ENCODE results near the gene PTMS.

Gene PTMS

DNA sequence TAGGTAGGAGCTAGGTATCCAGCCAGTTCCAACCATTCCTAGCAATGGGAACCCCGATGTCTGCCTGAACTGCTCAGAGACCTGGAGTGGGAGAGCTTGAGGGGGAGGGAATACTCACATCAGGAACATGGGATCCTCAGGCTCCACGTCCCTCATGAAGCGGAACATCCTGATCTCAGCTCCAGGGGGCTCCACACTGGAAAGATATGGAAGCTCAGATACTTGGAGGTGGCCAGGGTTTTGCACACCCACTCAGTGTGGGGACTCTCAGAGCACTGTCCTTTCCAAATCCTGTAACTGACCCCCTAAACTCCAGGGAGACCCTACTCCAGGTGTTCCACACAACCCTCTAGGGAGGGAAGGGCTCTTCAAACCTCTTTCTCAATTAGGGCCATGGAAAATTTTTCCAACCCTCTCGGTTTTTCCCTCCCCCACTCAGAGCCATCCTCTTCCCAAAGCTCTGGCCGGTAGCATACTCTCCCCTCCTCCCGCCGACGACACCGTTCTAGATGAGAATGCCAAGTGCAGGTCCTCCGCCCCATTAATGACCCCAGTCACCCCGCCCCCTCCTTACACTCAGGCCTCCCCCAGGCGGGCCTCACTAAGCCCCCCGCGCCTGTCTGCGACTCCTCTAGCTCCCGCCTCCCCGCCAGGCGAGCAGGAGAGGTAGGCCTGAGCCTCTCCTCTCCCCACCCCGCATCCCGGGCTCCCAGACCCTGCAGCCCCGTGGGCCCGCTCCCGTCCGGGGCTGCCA lies 13.8 kb upstream of the PTMS start:
- DNase-seq (ENCODE audit: low read depth in 1 of 2, low spot score in 1 of 2), result no peak

- DNase-seq (ENCODE audit: low read depth in 1 of 2, low spot score in 1 of 2), result peak; percentile 96 to 98
These were observed 13.0 kb upstream of the PTMS start, which contains the start of gene MLF2 for GRCh38 chr12:6752921-6753771. Gene MLF2, minus strand, starts transcription at chr12:6753141. Its CDS starts 807 bp downstream, at chr12:6752334.

DNA sequence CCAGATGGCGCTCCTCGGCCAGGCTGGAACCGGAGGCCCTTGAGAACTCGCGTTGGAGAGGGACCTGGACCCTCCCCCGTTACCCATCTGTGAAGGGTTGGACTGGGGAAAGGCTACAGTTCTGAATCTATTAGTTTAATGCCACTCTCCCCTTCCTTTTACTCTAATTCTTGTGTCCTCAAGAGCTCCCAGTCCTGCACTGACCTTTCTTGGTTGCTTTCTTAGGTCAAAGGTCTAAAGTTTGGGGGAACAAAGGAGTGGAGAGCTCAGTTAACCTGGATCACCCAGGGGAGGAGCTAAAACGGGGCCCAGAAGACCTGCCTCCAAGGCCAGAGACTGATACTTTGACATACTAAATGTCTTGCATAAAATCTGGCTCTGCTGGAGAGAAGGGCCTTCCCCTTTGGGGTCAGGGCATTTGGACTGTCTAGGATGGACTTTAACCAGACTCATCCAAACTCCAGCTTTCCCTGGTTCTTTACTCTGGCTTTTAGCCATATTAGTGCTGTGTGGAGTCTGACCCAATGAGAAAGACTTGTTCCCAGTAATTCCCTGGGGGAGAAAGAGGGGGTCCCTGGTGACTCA lies 12.3 kb upstream of the PTMS start:
- DNase-seq (ENCODE audit: low read depth in 1 of 2, low spot score in 1 of 2), result no peak

DNA sequence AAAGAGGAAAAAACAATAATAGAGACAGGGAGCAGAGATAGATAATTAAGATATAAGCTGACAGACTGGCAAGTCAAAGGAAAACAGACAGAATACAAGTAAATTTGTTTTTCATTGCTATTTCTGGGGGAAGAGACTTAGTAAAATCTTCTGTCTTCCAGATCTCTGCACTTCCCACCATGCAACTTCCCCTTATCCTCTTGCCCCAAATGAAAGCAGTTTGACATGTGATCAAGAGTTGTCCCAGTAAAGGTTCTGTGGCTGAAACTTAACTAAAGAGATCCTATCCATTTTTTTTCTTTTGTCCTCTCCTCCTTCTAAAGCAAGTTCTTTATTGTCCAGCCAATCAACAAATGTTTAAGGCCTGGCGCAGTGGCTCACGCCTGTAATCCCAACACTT lies 11.8 kb upstream of the PTMS start:
- DNase-seq (ENCODE audit: low read depth in 1 of 2, low spot score in 1 of 2), result no peak

GRCh38 chr12:6757028-6757690 lies 9.0 kb upstream of the PTMS start:
- no peak for DNase-seq (ENCODE audit: low read depth in 1 of 2, low spot score in 1 of 2)

DNA sequence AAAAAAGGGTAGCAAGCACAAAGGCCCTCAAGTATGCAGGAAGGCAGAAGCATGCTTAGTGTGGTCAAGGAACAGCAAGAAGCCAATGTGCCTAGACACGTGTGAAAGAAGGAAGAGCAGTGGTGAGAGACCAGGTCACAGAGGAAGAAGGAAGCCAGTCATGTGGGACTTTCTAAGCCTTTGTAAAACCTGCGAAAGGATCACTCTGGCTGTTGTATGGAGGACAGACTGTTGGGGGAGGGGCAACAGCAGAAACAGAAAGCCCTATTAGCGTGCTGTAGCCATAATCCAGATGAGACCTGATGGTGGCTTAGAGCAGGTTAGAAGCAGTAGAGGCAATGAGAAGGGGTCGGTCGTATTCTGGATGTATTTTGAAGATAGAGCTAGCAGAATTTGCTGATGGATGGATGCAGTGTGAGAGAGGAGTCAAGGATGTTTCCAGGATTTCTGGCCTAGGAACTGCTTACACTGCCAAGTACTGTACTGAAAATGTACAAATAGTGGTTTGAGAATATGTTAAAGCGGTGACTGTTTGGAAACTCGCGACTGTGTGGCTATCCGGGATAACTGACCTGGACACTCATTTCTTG lies 7.6 kb upstream of the PTMS start:
- DNase-seq (ENCODE audit: low read depth in 1 of 2, low spot score in 1 of 2), result no peak

GRCh38 chr12:6759741-6760140 lies 6.4 kb upstream of the PTMS start:
- no peak for DNase-seq (ENCODE audit: low read depth in 1 of 2, low spot score in 1 of 2)

DNA sequence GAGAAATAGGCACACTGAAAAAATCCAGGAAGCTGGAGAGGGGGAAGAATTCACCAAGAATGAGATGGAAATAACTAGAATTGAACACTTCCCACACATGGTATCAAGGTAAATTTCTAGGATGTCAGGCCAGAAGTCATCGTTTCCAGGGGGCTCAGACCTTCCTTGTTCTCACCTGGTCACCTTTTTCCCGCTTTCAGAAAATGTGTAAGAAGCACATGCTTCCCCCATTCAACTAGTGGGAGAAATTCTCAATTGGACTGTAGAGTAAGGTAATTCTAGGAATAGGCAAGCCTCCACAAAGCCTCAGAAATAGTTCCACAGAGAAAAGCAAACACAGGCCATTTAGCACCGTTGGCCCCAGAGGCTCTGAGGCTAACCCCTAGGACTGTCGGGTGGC lies 2.8 kb upstream of the PTMS start:
- no peak for DNase-seq (ENCODE audit: low read depth in 1 of 2, low spot score in 1 of 2)

GRCh38 chr12:6764011-6764828 lies 1.9 kb upstream of the PTMS start:
- no peak for DNase-seq (ENCODE audit: low read depth in 1 of 2, low spot score in 1 of 2)

DNA sequence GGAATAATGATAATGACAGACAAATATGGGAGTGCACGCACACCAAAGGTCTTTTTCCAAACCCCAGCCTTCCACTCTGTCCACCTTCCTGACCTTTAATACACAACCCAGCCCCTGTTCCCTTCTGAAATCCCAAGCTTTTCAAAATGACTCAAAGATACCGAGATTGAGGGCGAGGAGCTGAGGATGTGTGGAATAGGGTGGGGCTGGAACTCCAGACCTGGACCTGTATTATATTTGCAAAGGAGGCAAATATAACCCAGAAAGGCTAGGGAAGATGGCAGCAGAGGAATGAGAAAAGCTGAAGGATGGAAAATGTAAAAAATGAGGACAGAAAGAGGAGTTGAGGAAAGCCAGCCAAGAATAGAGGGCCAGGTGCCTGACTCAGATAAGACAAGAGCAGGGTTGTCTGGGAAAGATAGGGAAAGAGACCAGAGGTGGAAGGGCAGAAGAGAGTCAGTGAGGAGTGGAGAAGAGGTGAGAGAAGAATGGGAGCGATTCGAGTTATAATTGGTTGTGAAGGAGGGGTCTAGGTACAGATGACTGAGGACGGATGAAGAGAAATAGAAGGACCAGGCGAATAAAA lies 1.0 kb upstream of the PTMS start:
- DNase-seq (ENCODE audit: low read depth in 1 of 2, low spot score in 1 of 2), result no peak

DNA sequence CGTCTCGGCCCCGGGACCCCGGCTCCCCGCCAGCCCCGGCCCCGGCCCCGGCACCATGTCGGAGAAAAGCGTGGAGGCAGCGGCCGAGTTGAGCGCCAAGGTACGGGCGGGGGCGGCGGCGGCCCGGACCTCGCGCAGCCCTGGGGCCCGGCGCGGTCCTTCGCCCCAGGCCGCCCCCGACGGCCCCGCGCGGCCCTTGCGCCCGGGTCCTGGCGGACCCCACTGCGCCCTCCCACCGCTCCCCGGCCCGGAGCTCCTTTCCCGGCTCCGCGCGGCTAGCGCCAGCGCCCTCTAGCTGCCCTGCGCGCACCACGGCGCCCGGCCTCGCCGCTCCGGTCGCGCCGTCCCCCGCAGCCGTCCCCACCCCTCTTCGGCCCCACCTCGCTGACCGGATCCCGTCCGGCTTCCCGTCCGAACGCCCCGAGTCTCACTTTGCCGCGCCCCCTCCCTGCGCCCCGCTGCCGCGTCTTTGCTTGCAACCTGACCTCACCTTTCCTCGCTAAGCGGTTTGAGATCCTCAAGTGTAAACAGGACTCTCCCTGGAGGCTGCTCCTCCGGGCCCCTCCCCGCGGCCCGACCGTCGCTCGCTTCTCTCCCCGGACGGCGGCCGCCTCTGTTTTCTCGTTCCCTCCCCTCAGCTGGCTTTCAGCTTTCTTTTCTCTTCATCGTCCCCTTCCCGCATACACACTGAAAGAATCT lies 637 bp downstream of the PTMS start:
- no peak for DNase-seq (ENCODE audit: low read depth in 1 of 2, low spot score in 1 of 2)

GRCh38 chr12:6767353-6768319 lies 1.5 kb downstream of the PTMS start:
- no peak for DNase-seq (ENCODE audit: low read depth in 1 of 2, low spot score in 1 of 2)

GRCh38 chr12:6768437-6768914 lies 2.3 kb downstream of the PTMS start:
- DNase-seq (ENCODE audit: low read depth in 1 of 2, low spot score in 1 of 2), result no peak

DNA sequence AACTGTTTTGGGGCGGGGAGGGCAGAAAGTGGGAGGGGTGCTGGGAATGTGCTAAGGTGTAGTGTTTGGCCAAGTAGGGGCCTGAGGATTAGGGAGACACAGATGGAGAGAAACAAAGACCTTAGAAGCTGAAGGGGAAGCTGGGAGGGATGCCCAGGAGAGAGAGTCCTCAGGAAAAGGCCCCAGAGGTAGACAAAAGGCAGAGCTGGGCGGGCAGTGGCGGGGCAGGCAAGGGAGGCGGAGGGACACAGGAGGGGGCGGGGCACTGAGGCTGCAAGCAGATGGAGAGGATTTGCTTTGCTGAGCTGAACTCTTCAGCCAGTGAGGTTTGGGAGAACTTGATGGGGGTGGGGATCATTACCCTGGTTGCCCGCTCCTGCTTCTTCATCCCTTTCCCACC lies 2.8 kb downstream of the PTMS start:
- DNase-seq (ENCODE audit: low read depth in 1 of 2, low spot score in 1 of 2), result no peak

GRCh38 chr12:6769666-6770065 lies 3.5 kb downstream of the PTMS start:
- no peak for DNase-seq (ENCODE audit: low read depth in 1 of 2, low spot score in 1 of 2)

DNA sequence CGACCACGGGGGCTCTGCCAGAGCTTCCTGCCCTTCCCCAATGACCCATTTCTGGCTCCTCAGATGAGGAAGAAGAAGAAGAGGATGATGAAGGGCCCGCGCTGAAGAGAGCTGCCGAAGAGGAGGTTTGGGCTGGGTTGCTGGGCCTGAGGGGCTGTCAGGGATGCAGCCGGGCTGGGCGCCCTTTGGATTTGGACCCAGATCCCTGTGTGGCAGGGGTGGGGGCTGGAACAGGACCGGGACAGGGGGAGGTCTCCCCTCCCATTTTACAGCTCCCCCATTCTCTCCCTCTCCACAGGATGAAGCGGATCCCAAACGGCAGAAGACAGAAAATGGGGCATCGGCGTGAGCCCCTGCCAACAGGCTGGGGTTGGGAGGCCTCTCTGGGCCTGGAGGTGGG lies 3.9 kb downstream of the PTMS start:
- DNase-seq (ENCODE audit: low read depth in 1 of 2, low spot score in 1 of 2), result no peak

DNA sequence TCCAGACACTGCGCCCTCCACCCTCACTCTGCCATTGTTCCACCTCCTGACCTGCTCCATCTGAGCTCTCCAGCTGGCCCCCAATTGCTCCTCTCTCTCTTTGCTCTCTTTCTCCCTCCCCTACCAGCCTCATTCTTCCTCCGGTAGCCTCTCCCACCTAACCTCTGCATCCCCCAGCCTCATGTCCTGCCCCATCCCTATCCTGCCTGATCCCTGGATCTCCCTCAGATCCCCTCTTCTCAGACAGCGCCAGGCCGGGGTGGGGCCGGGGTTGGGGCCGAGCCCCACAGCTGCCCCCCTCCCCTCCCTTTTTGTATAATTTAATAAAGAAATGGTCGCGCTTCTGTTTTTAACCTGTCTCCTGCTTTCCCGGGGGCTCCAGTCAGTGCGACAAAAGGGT lies 4.4 kb downstream of the PTMS start:
- DNase-seq (ENCODE audit: low read depth in 1 of 2, low spot score in 1 of 2), result no peak

GRCh38 chr12:6771091-6771495 lies 4.9 kb downstream of the PTMS start:
- no peak for DNase-seq (ENCODE audit: low read depth in 1 of 2, low spot score in 1 of 2)
